Stimulated activated CD8-positive, alpha-beta memory T cell treated with anti-CD3 and anti-CD28 coated beads, Interleukin-15, amount 100 ng/mL, for 24 hours (primary cell): ENCODE data around the gene LCA5.
"Not testable (repeated sequence)": the region's sequence is repeated elsewhere in the genome, so short reads cannot be mapped to it uniquely, and the experiment has no call there.

Experiments
- DNase-seq: peaks from one replicate; pipeline ENCODE4 v3.0.0-alpha.2; 2020; ENCODE audit warnings: low read depth

LCA5 gene

DNA sequence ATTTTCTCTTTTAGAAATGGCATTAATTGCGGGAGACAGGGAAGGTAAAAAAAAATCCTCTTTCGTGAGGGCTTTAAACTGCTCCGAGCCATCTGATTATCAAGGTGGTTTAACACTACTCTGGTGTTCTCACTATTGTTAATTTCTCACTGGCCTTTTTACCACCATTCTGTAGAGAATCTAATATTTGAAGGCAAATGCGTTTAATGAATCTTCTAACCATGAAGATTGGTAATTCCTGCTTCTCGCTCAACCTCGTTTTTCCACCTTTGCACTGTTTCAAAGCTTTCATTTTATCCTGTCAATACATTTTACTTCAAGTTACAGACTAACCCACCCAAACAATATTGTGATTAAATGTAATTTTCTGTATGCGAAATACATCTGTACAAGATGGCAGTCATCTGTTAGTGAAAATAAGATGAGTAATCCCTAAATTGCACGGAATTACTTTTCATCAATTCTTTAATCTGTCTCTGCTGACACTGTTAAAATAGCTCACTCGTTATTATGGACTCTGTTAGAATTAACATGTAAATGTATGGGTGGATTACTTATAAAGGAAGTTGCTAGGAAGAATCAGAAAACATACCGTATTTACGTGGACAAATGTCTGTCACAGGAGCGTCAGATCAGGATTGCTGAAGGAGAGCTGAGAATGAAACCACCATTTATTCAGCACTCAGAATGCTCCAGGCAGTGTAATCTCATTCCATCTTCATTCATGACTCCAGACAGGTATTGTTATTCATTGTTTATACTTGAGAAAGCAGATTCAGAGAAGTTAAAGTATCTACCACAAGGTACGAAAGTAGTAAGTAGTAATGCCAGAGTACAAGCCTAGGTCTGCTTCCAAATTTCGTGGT lies 1.1 kb upstream of the LCA5 start:
- DNase-seq, result no peak

DNA sequence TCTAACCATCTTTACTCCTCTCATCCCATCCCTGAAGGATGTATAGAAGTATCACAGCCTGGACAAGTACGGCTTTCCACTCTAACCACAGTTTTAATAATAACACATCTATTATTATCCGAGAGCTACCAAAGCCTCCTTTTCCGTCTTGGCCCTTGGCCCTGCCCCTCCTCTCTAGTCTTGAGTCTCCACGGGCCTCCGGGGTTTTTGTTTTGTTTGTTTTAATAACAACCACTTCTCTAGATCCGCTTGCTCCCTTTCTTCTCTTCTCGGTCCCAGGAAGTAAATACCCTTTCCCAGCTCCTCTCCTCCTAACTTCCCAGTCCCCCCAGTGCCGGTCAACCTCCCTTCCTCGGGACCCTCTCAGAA lies 661 bp downstream of the LCA5 start:
- DNase-seq, result no peak

DNA sequence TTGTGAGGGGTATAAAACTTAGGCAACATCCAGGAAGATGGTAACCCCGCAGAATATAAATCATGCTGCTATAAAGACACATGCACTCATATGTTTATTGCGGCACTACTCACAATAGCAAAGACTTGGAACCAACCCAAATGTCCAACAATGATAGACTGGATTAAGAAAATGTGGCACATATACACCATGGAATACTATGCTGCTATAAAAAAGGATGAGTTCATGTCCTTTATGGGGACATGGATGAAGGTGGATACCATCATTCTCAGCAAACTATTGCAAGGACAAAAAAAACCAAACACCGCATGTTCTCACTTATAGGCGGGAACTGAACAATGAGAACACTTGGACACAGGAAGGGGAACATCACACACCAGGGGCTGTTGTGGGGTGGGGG lies 7.7 kb downstream of the LCA5 start:
- DNase-seq, result not testable (repeated sequence)

DNA sequence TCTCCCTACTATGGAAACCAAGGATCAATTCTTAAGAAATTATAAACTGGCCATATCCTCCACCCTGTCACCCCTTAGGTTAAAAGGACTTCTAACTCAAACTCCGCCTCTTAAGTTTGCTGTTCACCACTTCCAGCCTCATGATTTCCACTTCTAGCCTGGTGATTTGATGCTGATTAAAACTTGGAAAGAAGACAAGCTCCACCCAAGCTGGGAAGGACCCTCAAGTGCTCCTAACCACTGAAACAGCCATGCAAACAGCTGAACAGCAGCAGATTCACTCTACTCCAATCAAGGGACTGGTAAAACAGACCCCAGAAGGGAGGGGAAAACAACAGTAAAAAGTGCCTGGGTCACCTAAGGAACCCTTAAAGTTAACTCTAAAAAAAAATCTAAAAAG lies 10.3 kb downstream of the LCA5 start:
- no peak for DNase-seq

DNA sequence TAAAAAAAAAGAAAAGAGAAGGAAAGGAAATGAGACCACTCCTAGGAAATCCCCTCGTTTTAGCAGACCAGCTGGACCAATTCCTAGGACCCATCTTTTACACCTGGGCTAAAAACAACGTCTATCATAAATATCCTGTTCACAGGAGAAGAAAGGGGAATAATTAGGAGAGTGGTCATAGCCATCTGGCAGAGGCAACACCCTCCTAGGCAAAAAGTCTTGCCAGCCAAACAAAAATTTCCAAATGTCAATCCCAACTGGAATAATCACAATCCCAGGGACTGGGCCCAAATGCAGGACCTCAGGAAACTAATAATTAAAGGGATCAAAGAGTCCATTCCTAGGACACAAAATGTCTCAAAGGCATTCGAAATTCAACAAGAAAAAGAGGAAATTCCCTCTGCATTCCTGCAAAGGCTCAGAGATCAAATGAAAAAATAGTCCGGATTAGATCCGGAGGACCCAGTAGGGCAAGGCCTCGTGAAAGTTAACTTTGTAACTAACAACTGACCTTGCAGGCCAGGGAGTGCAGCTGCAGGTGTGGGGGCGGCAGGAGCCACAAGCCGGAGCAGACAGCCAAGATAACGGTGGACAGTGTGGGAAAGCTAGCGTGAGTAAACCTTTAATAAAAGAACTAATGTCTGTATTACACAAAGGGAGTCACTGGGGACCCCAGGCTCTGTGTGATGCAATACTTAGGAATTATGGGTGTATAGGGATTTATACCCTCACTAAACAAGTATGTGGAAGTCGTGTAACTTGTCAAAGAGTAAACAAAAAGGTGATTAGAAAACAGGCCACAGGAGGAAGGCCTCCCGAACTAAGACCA lies 11.7 kb downstream of the LCA5 start:
- DNase-seq, result no peak

DNA sequence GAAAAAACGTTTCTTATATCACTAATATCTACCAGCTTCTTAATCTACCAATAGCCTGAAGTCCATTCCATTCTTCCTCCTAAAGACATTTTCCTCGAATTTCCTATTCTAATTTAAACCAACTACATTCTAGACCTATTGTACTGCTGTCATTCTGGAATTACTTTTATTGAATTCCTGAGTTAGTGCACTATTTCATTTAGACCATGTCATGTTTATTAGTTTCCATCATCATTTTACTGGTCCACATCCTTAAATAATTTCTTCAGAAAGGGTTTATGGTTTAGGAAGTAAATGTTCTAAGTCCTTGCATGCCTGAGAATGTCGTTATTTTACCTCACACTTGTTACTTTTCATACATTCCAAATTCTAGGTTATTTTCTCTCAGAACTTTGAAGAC lies 13.2 kb downstream of the LCA5 start:
- no peak for DNase-seq

DNA sequence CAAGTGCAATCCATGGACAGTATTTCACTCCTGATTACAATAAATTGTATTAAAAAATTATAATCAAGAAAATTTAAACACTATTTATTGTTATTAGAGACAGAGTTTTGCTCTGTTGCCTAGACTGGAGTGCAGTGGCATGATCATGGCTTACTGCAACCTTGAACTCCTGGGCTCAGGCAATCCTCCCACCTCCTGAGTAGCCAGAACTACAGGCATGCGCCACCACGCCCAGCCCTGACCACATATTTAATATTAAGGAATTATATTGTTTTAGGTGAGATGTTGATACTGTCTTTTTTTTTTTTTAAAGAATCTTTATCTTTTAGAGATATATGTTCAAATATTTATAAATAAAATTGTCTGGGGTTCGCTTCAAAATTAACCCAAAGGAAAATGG lies 14.6 kb downstream of the LCA5 start:
- DNase-seq, result no peak

DNA sequence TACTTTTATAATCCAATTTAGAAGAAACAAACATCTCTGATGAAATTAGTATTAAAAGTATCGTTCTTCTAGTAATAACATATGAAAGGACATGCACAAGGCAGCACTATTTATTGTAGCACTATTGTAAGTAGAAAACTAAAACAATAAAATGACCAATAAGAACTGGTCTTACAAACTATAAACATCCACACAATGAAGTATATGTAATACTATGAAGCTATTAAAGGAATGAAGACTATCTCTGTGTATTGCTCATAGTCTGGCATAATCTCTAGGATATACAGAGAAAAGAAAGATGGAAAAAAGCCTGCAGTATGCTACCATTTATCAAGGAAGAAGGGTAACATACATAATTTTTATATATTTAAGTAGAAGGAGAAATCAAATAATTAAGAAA lies 16.7 kb downstream of the LCA5 start:
- DNase-seq, result no peak

DNA sequence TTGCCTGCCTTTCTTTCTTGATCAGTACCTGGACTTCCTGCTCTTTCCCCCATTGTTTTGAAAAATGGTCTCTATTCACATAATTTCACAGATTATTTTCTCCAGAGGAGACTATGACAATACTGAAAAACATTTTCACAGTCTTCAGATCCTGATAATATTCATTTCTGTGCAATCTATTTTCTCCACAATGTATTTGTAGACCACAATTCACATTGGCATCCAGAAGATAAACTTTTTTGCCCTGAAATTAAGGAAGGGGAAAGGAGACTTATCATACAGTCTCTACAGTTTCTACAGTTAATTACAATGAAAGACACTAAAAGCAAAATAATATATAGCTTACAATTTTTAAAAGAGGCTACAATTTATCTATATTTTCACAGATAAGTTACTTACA lies 18.4 kb downstream of the LCA5 start:
- no peak for DNase-seq

DNA sequence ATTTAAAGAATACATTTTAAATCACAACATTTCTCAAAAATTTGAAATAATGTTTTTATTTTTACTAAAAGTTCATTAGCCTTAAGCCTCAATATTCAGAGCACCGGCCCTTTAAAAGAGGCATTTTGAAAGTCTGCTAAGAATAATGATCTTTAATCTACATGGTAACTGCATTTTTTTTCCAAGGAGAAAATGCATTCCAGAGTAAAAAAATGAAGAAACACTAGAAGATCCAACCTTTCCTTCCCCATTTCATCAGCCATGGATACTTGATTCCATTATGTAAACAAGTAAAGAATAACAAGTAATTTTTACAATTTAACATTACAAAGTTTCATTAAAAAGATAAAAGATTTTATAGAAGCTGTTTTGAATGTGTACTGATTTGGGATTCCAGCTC lies 21.8 kb downstream of the LCA5 start:
- DNase-seq, result no peak

DNA sequence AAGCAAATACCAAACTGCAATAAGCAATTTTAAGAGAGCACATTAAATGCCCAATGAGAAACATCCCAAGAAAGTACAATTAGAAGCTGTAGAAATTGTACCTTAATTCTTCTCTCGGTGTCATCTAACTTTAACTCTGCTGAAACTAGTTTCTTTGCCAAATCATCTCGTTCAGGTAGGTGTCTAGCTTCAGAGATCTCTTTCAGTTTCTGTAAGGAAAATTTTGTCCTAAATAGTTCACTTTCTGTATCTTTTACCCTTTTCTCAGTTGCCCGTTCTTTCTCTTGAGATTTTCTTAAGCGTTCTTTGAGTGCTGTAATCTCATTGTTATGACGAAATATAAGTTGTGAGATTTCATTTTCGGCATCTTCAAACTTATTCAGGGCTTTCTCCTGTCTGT lies 24.1 kb downstream of the LCA5 start:
- no peak for DNase-seq

DNA sequence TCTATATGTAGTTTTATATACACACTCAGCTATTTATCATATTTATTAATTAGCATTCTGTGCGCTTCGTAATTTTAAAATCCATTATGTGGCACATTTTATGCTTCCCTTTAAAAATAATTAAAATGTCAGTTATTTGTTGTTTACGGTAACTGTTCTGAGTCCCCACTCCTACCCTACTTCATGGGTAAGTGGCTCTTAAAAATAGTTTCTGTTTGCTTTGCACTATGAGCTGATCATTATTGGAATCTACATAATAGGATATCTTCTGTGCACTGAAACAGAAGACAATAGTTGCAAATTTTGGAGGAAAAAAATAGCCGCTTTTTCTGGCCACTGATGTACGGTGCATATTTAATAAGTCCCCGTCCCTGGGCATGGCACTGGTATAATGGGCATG lies 25.2 kb downstream of the LCA5 start:
- no peak for DNase-seq

DNA sequence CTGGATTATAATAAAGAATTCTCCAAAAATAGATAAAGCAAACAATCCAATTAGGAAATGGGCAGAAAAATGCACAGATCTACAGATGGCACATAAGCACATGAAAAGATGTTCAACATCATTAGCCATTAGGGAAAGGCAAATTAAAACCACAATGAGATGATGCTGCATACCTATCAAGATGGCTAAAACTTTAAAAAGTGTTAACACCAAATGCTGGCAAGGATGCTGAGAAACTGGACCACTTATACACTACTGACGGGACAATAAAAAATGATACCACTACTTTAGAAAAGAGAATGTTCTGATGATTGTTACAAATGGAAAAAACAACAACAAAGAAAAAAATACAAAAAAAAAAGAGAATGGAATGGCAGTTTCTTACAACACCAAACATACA lies 26.5 kb downstream of the LCA5 start:
- DNase-seq, result no peak

DNA sequence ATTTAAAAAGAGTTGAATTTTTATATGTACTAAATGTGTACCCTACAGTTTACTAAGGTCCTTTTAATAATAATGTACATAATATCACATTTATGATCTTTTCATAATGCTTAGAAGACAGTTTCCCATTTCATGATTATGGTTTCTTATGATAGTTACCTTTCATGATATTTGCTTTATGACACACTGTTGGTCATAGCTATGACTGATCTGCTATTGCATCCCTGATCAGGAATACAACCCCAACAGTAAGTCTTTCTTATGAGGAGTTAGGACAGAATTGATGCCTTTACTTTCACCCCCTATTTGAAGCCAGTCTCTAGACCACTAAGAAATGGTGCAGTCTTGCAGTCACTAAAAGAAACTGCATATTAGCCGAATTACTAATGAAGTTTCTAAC lies 31.0 kb downstream of the LCA5 start:
- DNase-seq, result no peak

DNA sequence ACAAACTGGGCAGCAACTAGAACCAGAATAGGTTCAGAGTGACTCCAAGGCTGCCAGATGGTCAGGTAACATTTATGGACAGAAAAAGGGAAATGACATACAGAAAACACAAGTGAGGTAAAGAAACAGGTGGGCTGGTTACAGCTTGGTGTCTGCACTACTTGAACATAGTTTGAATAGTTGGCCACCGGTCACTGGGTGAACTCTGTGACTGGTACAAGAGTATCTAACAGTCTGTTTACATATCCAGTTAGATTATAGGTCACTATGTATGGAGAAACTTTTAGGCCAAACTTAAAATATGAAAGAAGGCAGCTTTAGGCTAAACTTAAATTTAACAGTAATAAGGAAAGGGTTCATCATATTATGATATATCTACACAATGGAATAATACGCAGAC lies 32.9 kb downstream of the LCA5 start:
- no peak for DNase-seq

DNA sequence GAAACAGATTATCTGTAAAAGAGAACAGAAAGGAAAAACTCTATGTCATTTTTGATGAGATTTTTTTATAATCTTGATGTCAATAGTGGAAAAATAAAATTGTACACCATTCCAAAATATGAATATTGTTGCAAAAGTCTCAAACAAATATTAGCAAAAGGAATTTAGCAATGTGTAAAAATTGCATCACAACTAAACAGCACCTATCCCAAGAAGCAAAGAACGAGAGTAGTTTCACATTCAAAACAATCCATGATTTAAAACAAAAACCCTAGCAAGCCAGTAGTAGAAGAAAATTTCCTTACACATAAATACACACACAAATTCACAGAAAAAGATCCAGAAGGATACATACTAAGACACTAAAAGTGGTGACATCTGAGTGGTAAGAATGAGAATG lies 38.4 kb downstream of the LCA5 start:
- DNase-seq, result no peak

DNA sequence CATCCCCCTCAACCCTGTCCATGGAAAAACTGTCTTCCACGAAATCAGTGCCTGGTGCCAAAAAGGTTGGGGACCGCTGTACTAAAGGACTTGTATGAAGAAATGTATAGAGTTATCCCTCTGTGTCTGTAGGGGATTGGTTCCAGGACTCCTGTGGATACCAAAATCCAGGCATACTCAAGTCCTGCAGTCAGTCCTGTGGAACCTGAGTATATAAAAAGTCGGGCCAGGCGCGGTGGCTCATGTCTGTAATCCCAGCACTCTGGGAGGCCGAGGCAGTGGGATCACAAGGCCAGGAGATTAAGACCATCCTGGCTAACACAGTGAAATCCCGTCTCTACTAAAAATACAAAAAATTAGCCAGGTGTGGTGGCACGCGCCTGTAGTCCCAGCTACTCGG lies 42.0 kb downstream of the LCA5 start:
- no peak for DNase-seq

DNA sequence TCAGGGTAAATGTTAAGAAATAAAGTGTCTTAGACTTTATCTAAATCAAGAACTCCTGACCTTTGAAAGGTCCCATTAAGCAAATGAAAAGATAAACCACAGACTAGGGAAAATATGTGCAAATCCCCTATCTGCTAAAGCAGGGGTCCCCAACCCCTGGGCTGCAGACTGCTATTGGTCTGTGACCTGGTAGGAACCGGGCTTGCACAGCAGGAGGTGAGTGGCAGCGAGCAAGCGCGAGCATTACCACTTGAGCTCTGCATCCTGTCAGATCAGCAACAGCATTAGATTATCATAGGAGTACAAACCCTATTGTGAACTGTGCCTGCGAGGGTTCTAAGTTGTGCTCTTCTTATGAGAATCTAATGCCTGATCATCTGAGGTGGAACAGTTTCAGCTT lies 42.4 kb downstream of the LCA5 start:
- DNase-seq, result no peak

DNA sequence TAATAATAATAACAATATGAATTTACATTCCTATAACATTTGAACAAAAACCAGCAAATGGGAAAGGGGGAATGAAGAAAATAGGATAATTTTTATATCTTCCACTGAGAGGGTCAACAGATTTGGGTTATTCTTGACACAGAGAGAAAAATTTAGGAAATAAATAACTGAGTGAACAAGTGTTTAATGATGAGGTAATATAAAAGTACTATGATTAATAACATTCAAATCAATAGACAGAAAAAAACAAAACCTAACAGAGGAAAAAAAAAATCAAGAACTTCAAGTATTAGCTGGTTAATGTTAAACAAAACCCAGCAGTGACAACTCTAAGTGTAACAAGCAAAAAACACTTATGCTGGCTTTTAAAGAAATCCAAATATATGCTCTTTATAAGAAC lies 66.5 kb downstream of the LCA5 start:
- DNase-seq, result no peak

DNA sequence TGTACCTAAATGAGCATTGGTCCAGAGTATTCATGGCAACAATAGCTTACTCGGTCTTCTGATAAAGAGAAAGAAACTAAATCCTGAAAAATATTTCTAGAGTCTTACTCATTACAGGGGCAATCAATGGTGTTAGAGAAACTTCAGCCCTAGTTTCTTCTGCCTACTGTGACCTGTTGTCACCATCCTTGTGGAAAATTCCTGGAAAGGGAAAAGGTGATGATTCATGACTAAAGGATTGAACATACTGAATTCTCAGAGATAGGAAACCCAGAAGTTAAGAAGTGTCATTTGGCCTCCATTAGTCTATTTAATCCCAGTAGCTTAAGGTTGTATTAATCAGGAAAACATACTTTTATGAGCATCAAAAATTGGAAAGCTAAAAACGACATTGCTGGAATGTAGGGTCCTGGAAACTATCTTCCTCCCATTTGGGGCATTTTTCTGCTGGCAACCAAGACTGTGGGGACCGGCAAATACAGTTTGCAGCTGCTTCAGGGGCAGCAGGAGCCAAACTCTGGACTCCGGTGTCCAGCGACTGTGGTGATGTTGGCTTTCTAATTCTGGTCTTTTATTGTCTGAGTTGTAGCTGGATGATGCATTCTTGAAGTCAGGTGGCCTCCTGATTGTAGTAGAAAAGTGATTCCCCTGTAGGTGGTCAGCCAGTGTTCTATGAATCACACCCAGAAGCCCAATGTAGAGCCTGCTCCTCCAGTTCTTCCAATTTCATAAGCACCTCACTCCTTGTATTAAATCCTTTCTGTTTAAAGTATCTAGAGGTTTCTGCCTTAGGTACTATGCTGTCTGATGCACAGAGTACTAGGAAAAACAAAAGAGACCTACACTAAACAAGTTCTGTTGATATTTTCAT lies 67.6 kb downstream of the LCA5 start:
- no peak for DNase-seq

DNA sequence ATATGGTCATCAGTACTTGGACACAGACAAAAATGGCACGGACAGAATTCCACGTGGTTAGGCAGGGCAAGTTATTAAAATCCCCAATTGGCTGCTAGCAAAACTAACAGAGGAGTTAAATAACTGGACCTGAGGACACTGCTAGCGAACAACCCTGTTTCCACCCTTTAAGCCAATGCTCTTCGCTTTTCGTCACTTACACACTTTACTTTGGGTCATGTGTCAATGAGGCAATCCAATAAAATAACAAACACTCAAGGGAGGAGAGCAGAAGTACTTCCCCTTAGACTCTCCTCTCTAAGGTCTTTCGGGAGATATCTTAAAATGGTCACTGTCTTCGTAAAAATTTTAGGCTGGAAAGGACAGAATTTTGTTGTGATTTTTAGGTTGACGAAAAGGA lies 68.6 kb downstream of the LCA5 start:
- DNase-seq, result no peak

DNA sequence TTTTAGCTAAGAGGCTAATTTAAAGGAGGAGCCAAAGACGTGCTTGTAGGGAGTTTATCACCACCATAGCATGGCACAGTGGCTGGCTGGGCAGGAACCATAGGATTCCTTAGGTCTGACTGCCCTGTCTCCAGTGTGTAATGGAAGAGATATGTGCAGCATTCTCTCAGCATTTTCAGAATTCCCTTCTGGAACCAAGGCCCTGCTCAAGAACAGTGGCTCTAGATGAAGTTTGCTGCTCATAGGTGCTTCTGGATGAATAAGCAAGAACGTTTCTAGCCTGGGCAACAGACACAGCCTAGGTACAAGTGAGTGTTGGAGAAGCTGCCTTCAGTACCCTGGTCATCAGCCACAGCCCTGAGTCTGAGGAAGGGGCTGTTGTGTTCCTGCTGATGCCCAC lies 69.1 kb downstream of the LCA5 start:
- DNase-seq, result no peak

DNA sequence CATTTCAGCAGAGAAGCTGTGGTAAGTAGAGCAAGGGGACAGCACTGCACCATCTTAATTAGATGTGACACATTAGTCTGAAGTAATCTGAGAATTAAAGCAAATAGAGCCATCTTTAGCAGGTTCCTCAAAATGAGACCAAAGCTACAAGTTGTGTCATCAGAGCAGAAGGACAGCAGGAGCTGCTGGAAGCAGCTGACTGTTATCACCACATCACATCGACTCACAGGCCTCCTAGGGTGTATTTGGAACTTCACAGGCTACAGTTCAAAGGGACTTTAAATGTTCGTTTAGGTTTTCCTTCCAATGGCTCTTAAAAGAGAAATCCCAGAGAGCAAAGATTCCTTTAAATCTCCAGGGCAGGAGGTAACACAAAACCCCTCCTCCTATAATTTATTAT lies 69.5 kb downstream of the LCA5 start:
- no peak for DNase-seq
